NCI-H82 treated with DMSO at 0.1 percent for 48 hours (cell line): ENCODE data around the gene KIF5C.

Experiments
- DNase-seq: peaks from one replicate; lab custom pipeline; 2025; ENCODE audit not compliant: unreplicated experiment; lab: John Stamatoyannopoulos, UW

The KIF5C gene

DNA sequence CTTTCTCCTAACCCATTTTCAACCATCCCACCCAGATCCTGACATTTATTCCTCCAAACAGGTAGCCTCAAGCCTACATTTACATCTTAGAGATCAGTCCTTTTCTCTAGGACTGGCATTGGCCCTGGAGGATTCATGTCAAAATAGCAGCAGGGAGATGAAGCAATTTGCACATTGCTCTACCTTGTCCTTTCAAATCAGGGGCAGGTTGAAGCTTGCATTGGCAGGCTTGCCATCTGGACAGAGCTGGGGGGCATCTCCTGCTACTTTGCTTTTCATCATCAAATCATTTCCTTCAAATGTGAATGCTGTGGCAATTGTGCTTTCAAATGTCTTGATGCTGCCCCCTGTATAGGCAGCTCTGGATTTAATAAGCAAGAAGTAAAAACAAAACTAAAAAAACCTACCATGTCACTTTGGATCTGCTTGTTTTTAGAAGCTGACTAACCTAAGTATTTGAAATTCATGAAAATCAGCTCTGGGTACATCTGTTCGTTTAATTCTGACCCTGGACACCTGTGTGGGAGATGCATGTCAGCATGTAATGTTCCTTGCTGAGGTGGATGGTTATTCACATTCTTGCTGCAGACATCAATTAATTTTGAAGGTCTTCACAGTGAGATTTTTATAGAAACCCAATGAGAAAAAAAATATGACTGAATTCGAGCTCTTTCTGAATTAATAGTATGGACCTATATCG is 47.9 kb downstream of the KIF5C start:
- DNase-seq = no peak

DNA sequence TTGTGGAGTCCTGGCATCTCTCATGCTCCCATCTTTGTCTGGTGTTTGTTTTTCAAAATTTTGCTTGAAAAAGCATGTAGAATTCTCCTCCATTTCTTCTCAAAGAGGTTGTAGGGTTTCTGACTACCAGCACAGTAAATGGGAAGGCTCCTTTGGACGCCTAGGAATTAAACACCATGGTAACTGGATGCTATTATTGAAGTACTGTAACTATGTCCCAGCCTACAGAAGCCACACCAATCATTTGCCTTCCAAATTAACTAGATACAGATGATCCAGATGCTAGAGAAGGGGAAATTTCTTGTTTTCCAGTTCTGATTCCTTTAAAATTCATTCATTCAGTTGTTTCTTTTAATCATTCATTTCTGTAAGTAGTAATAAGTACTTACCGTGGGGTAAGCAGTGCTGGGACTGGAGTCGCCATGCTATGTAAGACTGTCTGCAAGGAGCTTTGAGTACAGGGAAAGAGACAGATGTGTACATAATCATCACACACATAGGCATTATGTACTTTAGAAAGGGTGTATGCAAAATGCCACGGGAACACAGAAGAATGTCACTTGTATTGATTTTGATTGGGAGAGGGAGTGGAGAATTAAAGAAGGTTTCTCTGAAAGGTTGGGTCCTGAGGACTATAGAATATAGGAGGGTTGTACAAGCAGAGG is 49.6 kb downstream of the KIF5C start:
- DNase-seq = no peak

DNA sequence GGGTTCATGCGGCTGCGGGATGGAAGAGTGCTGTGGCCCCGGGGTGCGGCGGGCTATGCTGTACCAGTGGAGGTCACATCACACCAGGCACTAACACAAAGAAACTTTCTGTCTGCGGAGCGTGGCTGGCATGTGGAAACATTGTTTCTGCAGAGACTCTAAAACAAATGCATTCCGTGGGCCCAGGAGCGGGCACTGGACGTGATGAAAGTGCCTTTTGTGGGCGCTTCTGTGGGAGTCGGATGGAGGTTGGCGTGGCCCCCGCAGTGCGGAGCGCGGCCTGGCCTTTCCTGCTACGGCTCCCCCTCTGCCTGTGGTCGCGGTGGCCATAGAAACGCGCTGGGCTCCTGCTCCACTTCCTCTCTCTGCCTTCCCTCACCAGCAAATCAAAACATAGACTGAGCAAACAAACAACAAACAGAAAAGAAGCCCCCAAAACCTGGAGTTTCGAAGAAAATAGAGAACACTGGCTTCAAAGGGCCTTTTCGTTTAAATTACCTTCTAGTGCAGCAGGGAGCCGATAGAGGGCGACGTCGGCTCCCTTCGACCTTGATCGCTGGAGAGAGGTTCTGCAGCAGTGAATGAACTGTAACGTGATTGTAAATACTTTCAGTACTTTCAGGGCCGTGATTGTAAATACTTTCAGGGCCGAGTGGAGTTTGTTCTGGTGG is 51.4 kb downstream of the KIF5C start:
- DNase-seq = no peak

DNA sequence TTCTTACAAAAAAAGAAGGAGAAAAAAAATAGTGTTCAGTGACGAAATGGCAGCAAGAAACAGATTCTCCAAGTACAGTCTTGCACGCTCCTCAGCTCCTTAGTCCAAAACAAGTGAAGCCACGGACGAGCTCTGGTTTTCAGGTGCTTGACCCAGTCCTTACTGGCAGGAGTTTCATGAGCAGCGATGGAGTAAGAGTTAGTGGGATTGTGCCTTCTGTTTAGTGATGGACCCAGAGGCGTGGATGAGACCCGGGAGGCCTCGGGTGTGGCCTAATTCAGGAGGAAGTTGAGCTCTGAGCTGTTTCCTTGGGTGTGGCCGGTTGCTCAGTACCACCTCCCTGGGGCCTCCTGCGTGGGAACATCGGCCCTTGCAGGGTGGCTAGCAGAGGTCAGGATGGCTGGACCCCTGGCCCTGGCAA is 52.0 kb downstream of the KIF5C start:
- no peak for DNase-seq

DNA sequence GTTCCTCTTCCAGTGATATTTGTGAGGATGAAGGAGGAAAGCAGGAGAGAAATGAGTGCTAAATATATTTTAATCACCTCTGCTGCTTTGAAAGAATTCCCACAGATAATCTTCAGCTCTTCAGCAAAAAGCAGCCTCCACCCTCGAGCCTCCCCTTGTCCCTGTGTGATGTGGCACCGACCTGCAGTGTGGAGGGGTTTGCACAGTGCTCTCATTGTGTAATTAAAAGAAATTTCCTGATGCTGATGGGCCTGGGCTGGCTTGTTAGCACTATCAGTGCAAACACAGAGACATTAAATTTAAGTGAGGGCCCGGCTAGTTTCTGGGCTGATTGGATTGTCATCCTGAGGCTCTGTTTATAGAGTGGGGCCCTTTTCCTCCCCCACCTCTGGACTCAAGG is 53.4 kb downstream of the KIF5C start:
- DNase-seq = no peak

DNA sequence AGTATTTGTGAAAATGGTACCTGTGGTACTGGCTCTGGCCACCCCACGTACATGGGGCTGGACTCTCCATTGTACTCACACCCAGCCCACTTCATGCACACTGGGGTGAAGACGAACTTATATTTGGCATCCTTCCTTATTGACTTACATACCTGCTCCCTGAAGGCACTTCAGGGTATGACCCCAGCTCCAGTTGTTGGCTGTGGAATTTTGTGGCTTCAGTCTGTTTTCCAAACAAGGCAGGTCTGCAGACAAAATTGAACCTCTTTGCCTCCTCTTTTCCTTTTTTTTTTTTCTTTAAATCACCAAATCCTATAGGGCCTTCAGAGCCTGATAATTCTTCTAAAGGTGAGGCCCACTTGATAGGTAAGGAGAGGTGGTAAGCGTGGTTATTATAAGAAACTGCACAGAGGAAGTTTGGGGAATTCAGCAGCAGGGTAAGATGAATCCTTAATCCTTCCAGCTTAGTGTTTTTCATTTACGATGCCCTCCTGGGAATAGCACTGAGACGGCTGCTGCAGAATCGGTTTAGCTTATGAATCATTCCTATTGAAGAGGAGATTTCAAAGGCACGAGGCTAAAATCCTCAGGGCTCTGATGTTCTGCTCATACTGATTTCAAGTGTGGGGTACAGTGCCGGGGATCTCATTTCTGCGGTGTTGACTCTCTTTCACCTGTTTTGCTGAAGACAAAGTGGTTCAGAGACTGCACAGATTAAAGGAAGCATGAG is 55.2 kb downstream of the KIF5C start:
- DNase-seq = peak; percentile 71

DNA sequence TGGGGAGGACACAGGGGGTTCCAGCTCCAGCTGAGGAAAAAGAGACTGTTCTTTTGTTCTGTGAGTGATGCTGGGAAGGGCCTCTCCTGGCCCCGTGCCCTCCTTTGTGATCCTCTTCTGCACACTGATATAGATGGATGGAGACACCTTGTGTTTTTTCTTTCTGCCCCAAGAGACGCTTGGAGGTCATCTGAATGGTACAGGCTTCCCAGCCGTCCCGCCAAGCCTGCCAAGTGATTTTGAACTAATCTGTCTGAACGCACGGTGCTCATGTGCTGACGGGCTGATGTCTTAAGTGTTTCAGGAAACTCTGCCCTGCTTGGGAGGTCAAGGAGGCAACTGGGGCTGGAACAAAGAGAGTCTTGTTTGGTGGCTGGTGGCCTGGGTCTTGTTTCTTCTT is 57.5 kb downstream of the KIF5C start:
- no peak for DNase-seq

DNA sequence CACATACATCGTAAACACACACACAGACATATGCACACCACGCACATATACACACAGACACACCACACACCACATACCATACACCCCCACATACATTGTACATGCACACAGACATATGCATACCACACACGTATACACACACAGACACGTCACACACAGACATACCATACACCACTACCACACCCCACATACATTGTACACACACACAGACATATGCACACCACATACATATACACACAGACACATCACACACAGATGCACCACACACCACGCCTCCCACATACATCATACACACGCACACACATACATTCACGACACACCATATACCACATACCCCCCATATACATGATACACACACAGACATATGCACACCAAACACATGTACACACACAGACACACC is 58.4 kb downstream of the KIF5C start:
- DNase-seq = no peak

DNA sequence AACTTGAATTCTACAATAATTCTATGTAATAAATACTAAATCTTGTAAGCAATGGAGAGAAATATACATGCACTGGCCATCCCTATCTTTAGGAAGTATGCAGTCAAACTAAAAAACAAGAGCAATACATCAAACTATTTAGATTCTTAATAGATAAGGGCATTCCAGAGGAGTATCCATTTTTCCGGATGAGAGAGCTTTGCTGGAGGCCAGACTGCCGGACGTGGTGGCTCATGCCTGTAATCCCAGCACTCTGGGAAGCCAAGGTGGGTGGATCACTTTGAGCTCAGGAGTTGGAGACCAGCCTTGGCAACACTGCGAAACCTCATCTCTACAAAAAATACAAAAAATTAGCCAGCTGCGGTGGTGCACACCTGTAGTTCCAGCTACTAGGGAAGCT is 60.8 kb downstream of the KIF5C start:
- no peak for DNase-seq

DNA sequence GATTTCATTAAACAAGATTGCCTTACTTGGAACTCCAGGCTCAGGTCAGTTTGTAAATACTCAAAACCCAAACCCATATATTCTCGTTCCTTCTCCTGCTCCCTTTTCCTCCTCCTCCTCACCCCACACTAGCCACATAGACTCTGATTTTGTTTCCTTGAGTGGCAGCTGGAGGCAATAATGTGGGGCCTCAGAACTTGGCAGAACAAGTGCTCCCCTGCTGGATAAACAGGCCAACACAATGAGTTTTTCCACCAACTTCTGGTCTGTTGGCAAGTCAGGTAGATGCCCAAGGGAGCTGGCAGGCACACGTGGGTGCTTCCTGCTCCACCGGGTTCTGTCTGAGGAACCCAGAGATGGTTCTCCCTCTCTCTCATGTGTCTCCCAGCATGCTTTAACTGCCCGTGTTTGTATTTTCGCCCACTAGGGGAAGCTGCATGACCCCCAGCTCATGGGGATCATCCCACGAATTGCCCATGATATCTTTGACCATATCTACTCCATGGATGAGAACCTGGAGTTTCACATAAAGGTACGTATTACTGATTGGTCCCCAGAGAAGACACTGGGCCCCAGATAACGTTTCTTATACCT is 61.9 kb downstream of the KIF5C start:
- DNase-seq = no peak

DNA sequence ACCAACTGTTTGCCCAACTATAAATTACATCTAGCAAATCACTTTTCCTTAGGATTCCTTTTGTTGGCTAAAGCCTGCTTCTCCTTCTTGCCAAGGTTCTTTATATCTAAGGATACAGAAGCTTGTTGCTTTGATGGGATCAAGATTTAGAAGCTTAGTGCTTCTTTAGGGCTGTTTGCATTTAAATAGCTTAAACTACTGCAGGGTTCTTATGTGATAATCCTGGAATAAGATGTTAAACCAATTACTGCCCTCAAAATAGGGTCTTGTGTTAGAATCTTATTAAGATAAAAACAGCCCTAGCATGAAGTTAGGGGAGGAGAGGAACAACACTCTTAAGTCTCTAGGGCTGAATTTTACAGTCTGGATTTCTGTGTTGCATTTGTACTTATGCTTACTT is 64.2 kb downstream of the KIF5C start:
- DNase-seq = peak; percentile 94

DNA sequence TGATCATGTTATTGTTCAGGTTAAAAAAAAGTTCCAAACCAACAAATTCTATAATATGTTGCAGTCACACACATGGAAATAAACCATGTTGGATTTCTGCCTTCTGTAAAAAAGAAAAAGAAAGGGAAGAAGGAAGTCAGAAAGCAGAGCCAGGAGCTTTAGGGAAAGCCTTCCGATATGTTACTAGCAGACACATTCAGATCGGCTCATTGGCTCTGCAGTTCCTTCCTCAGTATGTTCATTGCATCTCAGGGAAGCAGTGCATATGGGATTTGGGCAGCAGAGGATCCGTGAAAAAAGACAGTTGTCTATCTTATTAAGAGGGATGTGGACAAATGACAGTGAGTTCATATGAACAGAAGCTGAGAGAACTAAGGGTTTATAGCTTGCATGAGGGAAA is 68.1 kb downstream of the KIF5C start:
- DNase-seq = no peak

DNA sequence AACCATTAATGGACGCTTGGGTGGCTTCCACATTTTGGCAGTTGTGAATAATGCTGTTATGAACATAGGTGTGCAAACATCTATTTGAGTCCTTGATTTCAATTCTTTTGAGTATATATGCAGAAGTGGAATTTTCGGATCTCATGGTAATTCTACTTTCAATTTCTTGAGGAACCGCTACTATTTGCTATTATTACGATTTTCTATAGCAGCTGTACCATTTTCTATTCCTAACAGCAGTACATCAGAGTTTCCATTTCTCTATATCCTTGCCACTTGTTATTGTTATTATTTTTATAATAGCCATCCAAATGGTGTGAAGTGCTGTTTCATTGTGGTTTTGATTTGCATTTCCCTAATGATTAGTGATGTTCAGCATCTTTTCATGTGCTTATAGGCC is 69.5 kb downstream of the KIF5C start:
- DNase-seq = no peak

DNA sequence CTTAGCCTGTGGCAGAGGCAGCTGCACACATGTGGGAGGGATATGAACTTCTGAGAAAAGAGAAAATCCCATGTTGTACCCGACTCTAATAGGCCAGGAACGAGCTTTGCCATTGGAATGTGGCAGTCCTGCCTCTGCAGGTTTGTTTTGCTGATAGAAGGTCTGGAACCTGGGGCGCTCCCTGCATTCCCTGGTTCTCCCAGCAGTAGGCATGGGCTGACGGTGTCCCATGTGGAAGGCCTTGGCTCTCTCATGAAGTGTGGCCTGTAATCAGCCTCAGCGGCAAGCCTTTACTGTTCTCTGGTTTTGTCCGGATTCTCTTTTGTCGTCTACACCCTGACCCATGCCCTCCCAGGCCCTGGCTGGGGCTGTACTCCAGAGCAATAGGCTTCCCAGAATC is 72.3 kb downstream of the KIF5C start:
- no peak for DNase-seq

DNA sequence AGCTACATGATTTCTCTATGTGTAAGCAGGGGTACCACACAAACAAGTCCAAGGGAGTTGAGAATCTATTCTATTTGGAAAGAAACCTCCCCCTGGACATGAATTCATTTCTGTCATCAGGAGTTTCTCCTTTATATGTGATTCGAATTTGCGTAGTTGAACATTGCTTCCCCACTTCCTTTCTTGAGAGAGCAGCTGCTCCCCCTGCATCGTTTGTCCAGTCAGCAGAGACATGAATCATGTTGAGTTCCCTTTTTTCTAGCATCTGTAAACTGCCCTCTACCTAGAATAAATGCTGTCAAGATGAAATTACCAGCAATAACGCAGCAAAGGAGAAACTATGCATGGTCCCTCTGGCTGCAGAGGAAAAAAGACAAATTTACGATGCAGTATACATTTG is 73.8 kb downstream of the KIF5C start:
- no peak for DNase-seq

DNA sequence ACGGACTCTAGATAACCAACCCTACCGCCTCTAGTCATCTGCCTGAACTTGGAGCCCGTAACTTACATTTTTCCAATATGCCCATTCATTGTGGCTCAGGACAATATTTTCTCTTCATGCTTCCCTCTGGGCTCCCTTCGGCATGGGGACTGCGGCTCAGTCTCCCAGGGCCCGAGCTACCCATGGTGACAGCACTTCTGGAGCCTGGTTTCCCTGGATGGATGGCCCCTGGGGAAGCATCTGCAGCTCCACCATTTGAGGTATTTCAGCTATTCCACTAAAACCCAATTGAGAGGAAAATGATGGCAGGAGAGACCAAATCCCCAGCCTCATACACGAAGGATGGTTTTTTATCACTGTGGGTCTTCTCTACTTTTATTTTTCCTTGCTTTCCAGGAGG is 74.3 kb downstream of the KIF5C start:
- no peak for DNase-seq

DNA sequence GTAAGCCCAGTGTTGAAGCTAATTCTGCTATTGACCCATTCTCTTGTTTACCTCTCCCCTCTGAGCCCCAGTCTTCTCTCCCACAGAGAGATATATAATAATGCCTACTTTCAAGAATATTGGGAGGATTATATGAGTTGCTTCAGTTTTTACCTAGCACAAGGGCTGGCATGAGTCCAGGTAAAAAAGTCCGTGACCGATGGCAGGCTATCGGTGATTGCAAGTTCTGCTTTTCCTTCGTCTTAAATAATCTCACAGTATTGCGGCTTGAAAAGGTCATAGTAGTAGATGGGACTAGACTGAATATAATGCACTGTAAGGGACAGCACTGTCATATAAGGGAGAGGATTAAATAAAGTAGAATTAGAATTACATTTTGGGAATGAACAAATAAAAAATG is 77.6 kb downstream of the KIF5C start:
- DNase-seq = no peak

DNA sequence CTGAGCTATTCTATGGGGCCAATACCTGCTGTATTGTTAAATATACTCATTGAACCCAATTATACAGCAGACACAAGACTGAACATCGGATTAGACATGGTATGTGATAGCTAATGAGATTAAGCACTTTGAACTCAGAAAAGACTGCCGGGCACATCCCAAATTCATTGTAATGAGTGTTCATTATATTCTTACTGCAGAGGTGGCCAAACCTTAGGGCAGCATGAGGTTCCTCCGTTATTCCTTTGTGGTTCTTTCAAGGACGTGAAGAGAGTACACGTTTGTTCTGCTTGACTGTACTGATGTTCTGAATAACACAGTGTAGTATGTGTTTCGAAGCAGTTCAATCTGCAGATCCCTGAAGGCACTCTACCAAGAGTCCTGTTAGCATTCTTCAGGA is 78.4 kb downstream of the KIF5C start:
- DNase-seq = peak; percentile 50

DNA sequence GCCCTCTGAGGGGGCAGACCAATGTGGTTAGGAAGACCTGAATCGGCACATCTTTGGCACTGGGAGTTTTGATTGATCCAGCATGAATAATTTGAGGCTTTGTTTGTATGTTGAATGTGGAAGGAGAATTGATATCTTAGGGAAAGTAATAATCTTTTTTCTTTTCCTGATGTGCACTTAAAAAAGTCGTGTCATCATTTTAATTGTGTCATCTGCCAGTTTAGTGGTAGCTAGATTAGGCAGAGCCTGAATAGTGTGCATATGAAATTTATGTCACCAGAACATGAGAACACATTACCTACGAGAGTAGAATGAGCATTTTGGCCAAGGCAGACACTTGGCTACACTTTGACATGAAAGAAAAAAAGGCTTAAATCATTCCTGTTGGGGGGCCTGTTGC is 79.5 kb downstream of the KIF5C start:
- DNase-seq = no peak

DNA sequence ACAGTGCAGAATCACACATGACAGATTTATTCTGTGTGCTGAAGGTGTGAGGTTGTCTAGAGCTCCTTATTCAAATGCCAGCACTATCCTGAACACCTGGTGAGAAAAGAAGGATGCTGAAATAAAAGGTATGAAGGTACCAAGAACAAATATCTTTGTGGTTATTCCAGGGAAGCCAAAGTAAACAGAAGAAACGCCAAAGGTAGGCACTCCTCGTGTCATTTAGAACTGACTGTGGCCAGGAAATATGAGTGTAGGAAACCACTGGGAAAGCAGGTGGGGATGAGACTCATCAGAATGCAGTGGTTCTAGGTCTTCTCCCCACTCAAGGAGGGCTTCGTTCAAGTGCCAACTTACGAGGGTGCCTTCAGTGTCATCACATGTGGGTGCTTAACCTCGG is 80.8 kb downstream of the KIF5C start:
- DNase-seq = no peak

DNA sequence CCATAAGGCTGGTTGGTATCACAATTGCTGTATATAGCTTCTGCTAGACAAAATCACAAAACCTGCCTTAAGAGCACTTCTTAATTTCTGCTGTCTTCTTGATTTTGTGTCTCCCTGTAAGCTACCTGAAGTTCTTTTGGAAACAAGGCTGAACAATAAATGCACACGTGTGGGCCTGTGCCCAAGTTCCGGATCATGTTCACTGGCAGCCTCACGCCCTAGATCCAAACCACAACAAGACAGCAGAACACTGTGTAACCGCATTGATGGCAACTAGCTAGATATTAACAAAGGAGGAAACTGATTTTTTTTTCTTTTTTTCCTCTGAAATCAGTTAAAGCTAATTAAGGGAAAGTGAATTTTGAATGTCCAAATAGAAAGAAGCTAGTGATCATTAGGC is 82.0 kb downstream of the KIF5C start:
- DNase-seq = no peak
